ENCODE data around the gene DPYD. TPM values are rescaled to one million over a fixed set of nuclear protein-coding genes. Genes with fewer than 3 reads are reported as not detected.

The DPYD gene
- total and polyA plus RNA-seq, 4 donors, result 16.2 to 51.3 (median 29.1) TPM

GRCh38 chr1:97212671-97213070 is 708.2 kb downstream of the DPYD start:
- DNase-seq (no peak), ATAC-seq (ENCODE audit: low FRiP score) (no peak)
- Histone ChIP-seq H3K4me1 (ENCODE audit: control insufficient read depth in 1 of 2, insufficient read depth in 2 of 2, low read length in 2 of 2) (no peaks in the 10 kb centered on the region), H3K27me3 (ENCODE audit: control insufficient read depth in 1 of 2, insufficient read depth in 2 of 2, low read length in 1 of 2) (no peaks in the 10 kb centered on the region), H3K9me3 (ENCODE audit: control insufficient read depth, low read length) (no peaks in the 10 kb centered on the region), H3K36me3 (ENCODE audit: control insufficient read depth in 1 of 2, insufficient read depth in 2 of 2, low read length in 1 of 2) (no peaks in the 10 kb centered on the region), H3K27ac (ENCODE audit: low read depth in 1 of 2, low read length in 2 of 2) (no peak overlapping the region), H3K4me3 (ENCODE audit: low read length in 2 of 2) (no peak overlapping the region)
- 69 to 73% methylated on average over 2 of the region's 2 CpGs for WGBS, 2 donors
- intact Hi-C loops (cut with DNase I), result no loop called here

GRCh38 chr1:97210307-97210706 is 710.5 kb downstream of the DPYD start:
- no peaks in the 10 kb centered on the region for H3K36me3 ChIP-seq (ENCODE audit: control insufficient read depth in 1 of 2, insufficient read depth in 2 of 2, low read length in 1 of 2)
- ATAC-seq (ENCODE audit: low FRiP score) (no peak), DNase-seq (no peak)
- intact Hi-C loops (cut with DNase I), result no loop called here
- no peaks in the 10 kb centered on the region for H3K9me3 ChIP-seq (ENCODE audit: control insufficient read depth, low read length)
- WGBS, 2 donors, result 32 to 59% methylated on average over 1 of the region's 1 CpG
- H3K27ac ChIP-seq (ENCODE audit: low read depth in 1 of 2, low read length in 2 of 2), result no peak overlapping the region
- H3K4me1 ChIP-seq (ENCODE audit: control insufficient read depth in 1 of 2, insufficient read depth in 2 of 2, low read length in 2 of 2), result peaks cover 0 to 2% of the 10 kb centered on the region in 2 donors
- no peak overlapping the region for H3K4me3 ChIP-seq (ENCODE audit: low read length in 2 of 2)
- no peaks in the 10 kb centered on the region for H3K27me3 ChIP-seq (ENCODE audit: control insufficient read depth in 1 of 2, insufficient read depth in 2 of 2, low read length in 1 of 2)

GRCh38 chr1:97209381-97209957 is 711.4 kb downstream of the DPYD start:
- ATAC-seq (ENCODE audit: low FRiP score) (no peak), DNase-seq (no peak)
- Histone ChIP-seq H3K4me3 (ENCODE audit: low read length in 2 of 2) (no peak overlapping the region), H3K27ac (ENCODE audit: low read depth in 1 of 2, low read length in 2 of 2) (no peak overlapping the region), H3K27me3 (ENCODE audit: control insufficient read depth in 1 of 2, insufficient read depth in 2 of 2, low read length in 1 of 2) (no peaks in the 10 kb centered on the region), H3K4me1 (ENCODE audit: control insufficient read depth in 1 of 2, insufficient read depth in 2 of 2, low read length in 2 of 2) (peaks cover 2 to 5% of the 10 kb centered on the region in 2 donors), H3K9me3 (ENCODE audit: control insufficient read depth, low read length) (no peaks in the 10 kb centered on the region), H3K36me3 (ENCODE audit: control insufficient read depth in 1 of 2, insufficient read depth in 2 of 2, low read length in 1 of 2) (no peaks in the 10 kb centered on the region)
- intact Hi-C loops (cut with DNase I), result no loop called here
- 84 to 89% methylated on average over 3 of the region's 3 CpGs for WGBS, 2 donors

GRCh38 chr1:97207868-97208267 is 713.0 kb downstream of the DPYD start:
- Histone ChIP-seq H3K4me1 (ENCODE audit: control insufficient read depth in 1 of 2, insufficient read depth in 2 of 2, low read length in 2 of 2) (peaks cover 4 to 5% of the 10 kb centered on the region in 2 donors), H3K4me3 (ENCODE audit: low read length in 2 of 2) (no peak overlapping the region), H3K27me3 (ENCODE audit: control insufficient read depth in 1 of 2, insufficient read depth in 2 of 2, low read length in 1 of 2) (no peaks in the 10 kb centered on the region), H3K36me3 (ENCODE audit: control insufficient read depth in 1 of 2, insufficient read depth in 2 of 2, low read length in 1 of 2) (no peaks in the 10 kb centered on the region), H3K27ac (ENCODE audit: low read depth in 1 of 2, low read length in 2 of 2) (no peak overlapping the region), H3K9me3 (ENCODE audit: control insufficient read depth, low read length) (no peaks in the 10 kb centered on the region)
- ATAC-seq (ENCODE audit: low FRiP score) (no peak), DNase-seq (no peak)
- intact Hi-C loops (cut with DNase I), result no loop called here

GRCh38 chr1:97204468-97204867 is 716.4 kb downstream of the DPYD start:
- 12 to 38% methylated on average over 1 of the region's 1 CpG for WGBS, 2 donors
- H3K36me3 ChIP-seq (ENCODE audit: control insufficient read depth in 1 of 2, insufficient read depth in 2 of 2, low read length in 1 of 2), result no peaks in the 10 kb centered on the region
- no peaks in the 10 kb centered on the region for H3K9me3 ChIP-seq (ENCODE audit: control insufficient read depth, low read length)
- H3K27ac ChIP-seq (ENCODE audit: low read depth in 1 of 2, low read length in 2 of 2), result no peak overlapping the region
- DNase-seq, result no peak
- H3K4me3 ChIP-seq (ENCODE audit: low read length in 2 of 2), result no peak overlapping the region
- ATAC-seq (ENCODE audit: low FRiP score), result no peak
- no peaks in the 10 kb centered on the region for H3K27me3 ChIP-seq (ENCODE audit: control insufficient read depth in 1 of 2, insufficient read depth in 2 of 2, low read length in 1 of 2)
- peaks cover 4 to 5% of the 10 kb centered on the region in 2 donors for H3K4me1 ChIP-seq (ENCODE audit: control insufficient read depth in 1 of 2, insufficient read depth in 2 of 2, low read length in 2 of 2)
- intact Hi-C loops (cut with DNase I), result no loop called here

- no peak for DNase-seq
- H3K27me3 ChIP-seq (ENCODE audit: control insufficient read depth in 1 of 2, insufficient read depth in 2 of 2, low read length in 1 of 2), result no peaks in the 10 kb centered on the region
- no peak overlapping the region for H3K4me3 ChIP-seq (ENCODE audit: low read length in 2 of 2)
- no peak overlapping the region for H3K27ac ChIP-seq (ENCODE audit: low read depth in 1 of 2, low read length in 2 of 2)
- WGBS, 2 donors, result 74 to 84% methylated on average over 5 of the region's 5 CpGs
- ATAC-seq (ENCODE audit: low FRiP score), result no peak
- peaks cover 4 to 5% of the 10 kb centered on the region in 2 donors for H3K4me1 ChIP-seq (ENCODE audit: control insufficient read depth in 1 of 2, insufficient read depth in 2 of 2, low read length in 2 of 2)
- intact Hi-C loops (cut with DNase I), result no loop called here
- no peaks in the 10 kb centered on the region for H3K36me3 ChIP-seq (ENCODE audit: control insufficient read depth in 1 of 2, insufficient read depth in 2 of 2, low read length in 1 of 2)
- H3K9me3 ChIP-seq (ENCODE audit: control insufficient read depth, low read length), result no peaks in the 10 kb centered on the region
Measured at GRCh38 chr1:97202481-97203380, 718.1 kb downstream of the DPYD start.

GRCh38 chr1:97201641-97202040 is 719.2 kb downstream of the DPYD start:
- ATAC-seq (ENCODE audit: low FRiP score) (no peak), DNase-seq (no peak)
- 89 to 97% methylated on average over 3 of the region's 3 CpGs for WGBS, 2 donors
- Histone ChIP-seq H3K4me1 (ENCODE audit: control insufficient read depth in 1 of 2, insufficient read depth in 2 of 2, low read length in 2 of 2) (peaks cover 4 to 5% of the 10 kb centered on the region in 2 donors), H3K27me3 (ENCODE audit: control insufficient read depth in 1 of 2, insufficient read depth in 2 of 2, low read length in 1 of 2) (no peaks in the 10 kb centered on the region), H3K4me3 (ENCODE audit: low read length in 2 of 2) (no peak overlapping the region), H3K27ac (ENCODE audit: low read depth in 1 of 2, low read length in 2 of 2) (no peak overlapping the region), H3K9me3 (ENCODE audit: control insufficient read depth, low read length) (no peaks in the 10 kb centered on the region), H3K36me3 (ENCODE audit: control insufficient read depth in 1 of 2, insufficient read depth in 2 of 2, low read length in 1 of 2) (no peaks in the 10 kb centered on the region)
- intact Hi-C loops (cut with DNase I), result no loop called here

- no peaks in the 10 kb centered on the region for H3K9me3 ChIP-seq (ENCODE audit: control insufficient read depth, low read length)
- H3K36me3 ChIP-seq (ENCODE audit: control insufficient read depth in 1 of 2, insufficient read depth in 2 of 2, low read length in 1 of 2), result no peaks in the 10 kb centered on the region
- WGBS, 2 donors, result 68 to 80% methylated on average over 2 of the region's 2 CpGs
- ATAC-seq (ENCODE audit: low FRiP score) (no peak), DNase-seq (no peak)
- intact Hi-C loops (cut with DNase I), result no loop called here
- no peak overlapping the region for H3K4me3 ChIP-seq (ENCODE audit: low read length in 2 of 2)
- H3K27me3 ChIP-seq (ENCODE audit: control insufficient read depth in 1 of 2, insufficient read depth in 2 of 2, low read length in 1 of 2), result no peaks in the 10 kb centered on the region
- H3K4me1 ChIP-seq (ENCODE audit: control insufficient read depth in 1 of 2, insufficient read depth in 2 of 2, low read length in 2 of 2), result peaks cover 3 to 4% of the 10 kb centered on the region in 2 donors
- H3K27ac ChIP-seq (ENCODE audit: low read depth in 1 of 2, low read length in 2 of 2), result no peak overlapping the region
Measured at GRCh38 chr1:97200595-97200994, 720.2 kb downstream of the DPYD start.
